ENCODE measurements around the gene ASB8.
A peak's percentile ranks its signal among the peaks of the same experiment; 100 is the strongest.
"Not testable (repeated sequence)": the region's sequence is repeated elsewhere in the genome, so short reads cannot be mapped to it uniquely, and the experiment has no call there.

ASB8 gene

DNA sequence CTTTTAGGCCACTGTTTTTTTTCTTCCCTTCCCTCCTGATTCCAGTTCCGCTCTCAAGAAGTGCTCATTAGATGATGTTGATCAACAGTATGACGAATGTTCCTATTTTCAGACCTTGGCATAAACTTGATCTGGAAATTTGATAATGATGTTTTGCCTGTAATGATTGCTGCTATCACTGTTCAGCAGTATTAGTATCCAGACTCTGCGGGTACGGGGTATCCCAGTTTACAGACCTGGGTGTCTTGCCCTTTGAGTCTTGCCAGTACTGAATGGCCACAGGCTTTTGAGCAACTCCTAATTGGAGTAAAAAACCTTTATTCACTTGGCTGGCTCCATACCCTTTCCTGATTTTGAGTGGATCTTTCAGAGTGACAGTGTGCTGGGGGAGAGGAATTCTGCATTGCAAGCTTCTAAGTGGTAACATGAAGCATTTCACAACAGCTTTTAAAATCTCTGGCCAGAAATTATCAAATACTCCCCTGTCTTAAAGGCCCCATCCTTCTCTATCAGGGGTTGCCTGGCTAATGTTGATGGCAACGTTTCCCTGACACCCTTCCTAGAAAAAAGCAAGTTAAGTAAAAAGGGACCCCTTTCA is 5.9 kb upstream of the ASB8 start:
- peaks cover 4 to 8% of the 10 kb centered on the region in 2 experiments for H3K4me1 ChIP-seq (ENCODE audit: control insufficient read depth in 1 of 2, insufficient read depth in 1 of 2, low read depth in 1 of 2, low read length in 1 of 2)
- no peaks in the 10 kb centered on the region for H3K27me3 ChIP-seq
- H3K36me3 ChIP-seq, result no peaks in the 10 kb centered on the region
- TF ChIP-seq, protein P1, sequence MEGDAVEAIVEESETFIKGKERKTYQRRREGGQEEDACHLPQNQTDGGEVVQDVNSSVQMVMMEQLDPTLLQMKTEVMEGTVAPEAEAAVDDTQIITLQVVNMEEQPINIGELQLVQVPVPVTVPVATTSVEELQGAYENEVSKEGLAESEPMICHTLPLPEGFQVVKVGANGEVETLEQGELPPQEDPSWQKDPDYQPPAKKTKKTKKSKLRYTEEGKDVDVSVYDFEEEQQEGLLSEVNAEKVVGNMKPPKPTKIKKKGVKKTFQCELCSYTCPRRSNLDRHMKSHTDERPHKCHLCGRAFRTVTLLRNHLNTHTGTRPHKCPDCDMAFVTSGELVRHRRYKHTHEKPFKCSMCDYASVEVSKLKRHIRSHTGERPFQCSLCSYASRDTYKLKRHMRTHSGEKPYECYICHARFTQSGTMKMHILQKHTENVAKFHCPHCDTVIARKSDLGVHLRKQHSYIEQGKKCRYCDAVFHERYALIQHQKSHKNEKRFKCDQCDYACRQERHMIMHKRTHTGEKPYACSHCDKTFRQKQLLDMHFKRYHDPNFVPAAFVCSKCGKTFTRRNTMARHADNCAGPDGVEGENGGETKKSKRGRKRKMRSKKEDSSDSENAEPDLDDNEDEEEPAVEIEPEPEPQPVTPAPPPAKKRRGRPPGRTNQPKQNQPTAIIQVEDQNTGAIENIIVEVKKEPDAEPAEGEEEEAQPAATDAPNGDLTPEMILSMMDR (IDR thresholded peaks at IDR 0.05), result no peak
- no peak overlapping the region for H3K27ac ChIP-seq
- H3K9me3 ChIP-seq, result no peaks in the 10 kb centered on the region
- no peak overlapping the region for H3K4me3 ChIP-seq (ENCODE audit: low read depth in 1 of 2, low read length in 1 of 2)

DNA sequence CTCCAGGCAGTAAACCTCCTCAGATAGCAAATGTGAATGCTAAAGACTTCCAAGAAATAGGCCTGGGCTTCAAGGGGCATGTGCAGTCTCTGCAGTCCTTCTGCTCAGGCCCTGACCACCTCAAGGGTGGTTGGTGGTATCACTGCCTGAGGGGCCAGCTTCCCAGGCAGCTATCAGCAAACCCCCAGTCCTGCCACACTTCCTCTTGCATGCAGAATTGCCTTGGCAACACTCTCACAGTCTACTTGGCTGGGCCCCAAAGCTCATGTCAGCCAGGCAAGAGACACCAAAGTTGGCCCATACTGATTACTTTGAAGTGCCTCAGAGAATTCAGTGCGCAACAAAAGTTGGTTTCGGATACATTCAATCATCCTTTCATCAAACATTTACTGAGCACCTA is 3.5 kb upstream of the ASB8 start:
- H3K9me3 ChIP-seq, result no peaks in the 10 kb centered on the region
- H3K27me3 ChIP-seq, result no peaks in the 10 kb centered on the region
- no peak overlapping the region for H3K27ac ChIP-seq
- no peak overlapping the region for H3K4me3 ChIP-seq (ENCODE audit: low read depth in 1 of 2, low read length in 1 of 2)
- peaks cover 22 to 25% of the 10 kb centered on the region in 2 experiments for H3K4me1 ChIP-seq (ENCODE audit: control insufficient read depth in 1 of 2, insufficient read depth in 1 of 2, low read depth in 1 of 2, low read length in 1 of 2)
- TF ChIP-seq, protein P1 (IDR thresholded peaks at IDR 0.05), result no peak
- no peaks in the 10 kb centered on the region for H3K36me3 ChIP-seq

DNA sequence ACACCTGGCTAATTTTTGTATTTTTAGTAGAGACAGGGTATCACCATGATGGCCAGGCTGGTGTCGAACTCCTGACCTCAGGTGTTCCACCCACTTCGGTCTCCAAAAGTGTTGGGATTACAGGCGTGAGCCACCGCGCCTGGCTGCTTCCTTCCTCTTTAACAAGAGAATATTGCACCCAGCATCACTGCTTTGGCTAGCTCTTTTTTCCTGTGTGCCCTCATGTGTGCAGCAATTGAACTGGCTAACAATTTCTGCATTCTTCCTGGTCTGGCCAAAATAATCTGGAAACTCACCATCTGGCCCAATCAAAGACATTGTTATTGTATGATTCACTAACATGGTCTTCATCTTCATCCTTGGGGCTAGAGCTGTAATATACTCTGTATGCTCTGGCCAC is 2.7 kb upstream of the ASB8 start:
- Histone ChIP-seq H3K27ac (no peak overlapping the region), H3K4me3 (ENCODE audit: low read depth in 1 of 2, low read length in 1 of 2) (no peak overlapping the region), H3K27me3 (no peaks in the 10 kb centered on the region), H3K4me1 (ENCODE audit: control insufficient read depth in 1 of 2, insufficient read depth in 1 of 2, low read depth in 1 of 2, low read length in 1 of 2) (peaks cover 22 to 25% of the 10 kb centered on the region in 2 experiments), H3K9me3 (no peaks in the 10 kb centered on the region), H3K36me3 (no peaks in the 10 kb centered on the region)
- TF ChIP-seq, protein P1 (IDR thresholded peaks at IDR 0.05), result no peak

DNA sequence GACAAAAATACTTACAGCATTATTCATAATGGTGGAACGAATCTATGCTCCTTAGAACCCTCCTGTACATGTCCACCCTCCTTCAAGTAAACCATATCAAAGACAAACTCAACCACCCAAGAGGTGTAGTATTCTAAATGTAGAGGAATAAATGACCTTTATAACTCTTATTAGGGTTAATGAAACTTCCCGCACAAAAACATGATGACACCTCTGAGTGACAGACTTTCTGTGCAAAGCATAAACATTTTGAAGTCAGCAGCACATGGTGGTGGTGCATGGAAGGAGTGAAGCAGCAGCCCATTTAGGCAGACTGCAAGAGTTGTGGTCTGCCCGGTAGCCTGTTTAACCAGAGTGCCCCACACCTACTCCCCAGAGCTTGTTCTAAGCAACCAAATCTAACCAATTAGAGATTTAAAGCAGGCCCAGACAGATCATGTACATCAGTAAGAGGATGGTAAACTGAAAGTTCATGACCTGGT is 615 bp upstream of the ASB8 start:
- H3K9me3 ChIP-seq, result no peaks in the 10 kb centered on the region
- H3K27ac ChIP-seq, result peak overlapping the region; percentile 91
- peaks cover 22 to 25% of the 10 kb centered on the region in 2 experiments for H3K4me1 ChIP-seq (ENCODE audit: control insufficient read depth in 1 of 2, insufficient read depth in 1 of 2, low read depth in 1 of 2, low read length in 1 of 2)
- H3K36me3 ChIP-seq, result peaks cover 17% of the 10 kb centered on the region
- H3K4me3 ChIP-seq (ENCODE audit: low read depth in 1 of 2, low read length in 1 of 2), result peak overlapping the region; percentile 74 to 78
- H3K27me3 ChIP-seq, result no peaks in the 10 kb centered on the region
- TF ChIP-seq, protein P1 (IDR thresholded peaks at IDR 0.05), result no peak

DNA sequence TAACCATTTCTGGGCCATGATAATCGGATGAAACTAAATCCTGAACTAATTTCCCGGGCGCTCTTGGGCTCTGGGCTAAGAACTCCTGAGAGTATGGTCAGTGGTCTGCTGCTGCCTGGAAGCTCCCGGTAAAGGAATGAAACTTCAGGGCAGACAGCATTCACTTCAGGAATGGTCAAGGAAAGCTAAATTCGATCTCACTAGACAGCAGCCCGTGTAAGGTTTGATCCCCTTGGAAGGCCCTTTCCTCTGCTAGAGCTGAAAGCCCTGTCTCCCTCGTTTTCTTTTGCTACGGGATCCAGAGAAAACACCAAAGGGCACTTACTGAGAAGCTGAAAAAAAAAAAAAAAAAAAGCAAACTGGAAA is 680 bp downstream of the ASB8 start:
- peaks cover 30% of the 10 kb centered on the region for H3K36me3 ChIP-seq
- H3K4me1 ChIP-seq (ENCODE audit: control insufficient read depth in 1 of 2, insufficient read depth in 1 of 2, low read depth in 1 of 2, low read length in 1 of 2), result peaks cover 22 to 25% of the 10 kb centered on the region in 2 experiments
- TF ChIP-seq, protein P1 (IDR thresholded peaks at IDR 0.05), result no peak
- H3K4me3 ChIP-seq (ENCODE audit: low read depth in 1 of 2, low read length in 1 of 2), result peak overlapping the region; percentile 74 to 78
- H3K9me3 ChIP-seq, result no peaks in the 10 kb centered on the region
- H3K27me3 ChIP-seq, result no peaks in the 10 kb centered on the region
- peak overlapping the region; percentile 91 for H3K27ac ChIP-seq

DNA sequence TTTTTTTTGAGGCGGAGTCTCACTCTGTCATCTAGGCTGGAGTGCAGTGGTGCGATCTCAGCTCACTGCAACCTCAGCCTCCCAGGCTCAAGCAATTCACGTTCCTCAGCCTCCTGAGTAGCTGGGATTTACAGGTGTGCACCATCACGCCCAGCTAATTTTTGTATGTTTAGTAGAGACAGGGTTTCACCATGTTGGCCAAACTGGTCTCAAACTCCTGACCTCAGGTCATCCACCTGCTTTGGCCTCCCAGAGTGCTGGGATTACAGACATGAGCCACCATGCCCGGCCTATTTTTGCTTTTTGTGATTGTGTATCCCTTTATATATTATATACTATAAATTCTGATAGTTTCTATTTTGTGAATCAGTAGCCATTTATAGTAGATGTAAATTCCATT is 1.5 kb downstream of the ASB8 start:
- not testable (repeated sequence) for H3K9me3 ChIP-seq; H3K27ac ChIP-seq; H3K4me3 ChIP-seq (ENCODE audit: low read depth in 1 of 2, low read length in 1 of 2); H3K27me3 ChIP-seq
- Histone ChIP-seq H3K36me3 (peaks cover 38% of the 10 kb centered on the region), H3K4me1 (ENCODE audit: control insufficient read depth in 1 of 2, insufficient read depth in 1 of 2, low read depth in 1 of 2, low read length in 1 of 2) (peaks cover 18 to 20% of the 10 kb centered on the region in 2 experiments)

All from neutrophil (primary cell).